B cell (primary cell): ENCODE measurements around the gene EXOC6B. TPM values are rescaled to one million over a fixed set of nuclear protein-coding genes. Genes with fewer than 3 reads are reported as not detected.
"Not testable (repeated sequence)": the region's sequence is repeated elsewhere in the genome, so short reads cannot be mapped to it uniquely, and the experiment has no call there.

ENCODE experiments used
- ATAC-seq: fragments of 200-7000 bp; cut with Tn5 transposase; one replicate; pipeline ENCODE4 v1.10.0; 2021; ENCODE audit warnings: low read depth, mild to moderate bottlenecking, moderate number of reproducible peaks, moderate library complexity
- CTCF ChIA-PET: fragments of 350-600 bp; sonication (Branson Sonifier 250); formaldehyde crosslinking; loops from one replicate; lab custom pipeline; 2021; ENCODE audit warnings: antibody characterized with exemption, inconsistent platforms; lab: Charles Lee
- POLR2A ChIA-PET: fragments of 350-600 bp; sonication (Branson Sonifier 250); formaldehyde crosslinking; loops from one replicate; lab custom pipeline; 2021; ENCODE audit warnings: antibody characterized with exemption; lab: Charles Lee
- DNase-seq: peaks from one replicate; pipeline ENCODE4 v3.0.0; 2013
- H2AFZ ChIP-seq: 2 replicates; pipeline ENCODE4 v1.6.1; 2012; ENCODE audit warnings: mild to moderate bottlenecking, low read depth, low read length; ENCODE audit not compliant: insufficient read depth, poor library complexity, severe bottlenecking
- H3K27ac ChIP-seq, 2 donors: 1 replicate in 1 of 2; 2 replicates in 1 of 2; pipeline ENCODE4 v1.5.1; 2012 to 2013; ENCODE audit warnings: low read length in 2 of 2, mild to moderate bottlenecking in 2 of 2, moderate library complexity in 1 of 2
- H3K27me3 ChIP-seq, 4 experiments: fragments of 200-600 bp in 1 of 4; sonication (generic) in 1 of 4; replicated peaks in 1 of 4; 1 replicate in 2 of 4; 2 replicates in 2 of 4; pipeline versions ENCODE4 v1.6.1 to v1.7.0; 2013 to 2016; ENCODE audit warnings: low read length in 3 of 4, mild to moderate bottlenecking in 2 of 4, mixed read lengths in 1 of 4, moderate library complexity in 1 of 4; ENCODE audit not compliant: insufficient read depth in 4 of 4, control insufficient read depth in 3 of 4; ENCODE audit errors: control extremely low read depth in 1 of 4
- H3K36me3 ChIP-seq, 2 experiments: replicated peaks in 1 of 2; 1 replicate in 1 of 2; 2 replicates in 1 of 2; pipeline versions ENCODE4 v1.6.1 to v1.7.1; 2013; ENCODE audit warnings: low read length in 1 of 2; ENCODE audit not compliant: insufficient read depth in 2 of 2, control insufficient read depth in 1 of 2; ENCODE audit errors: control extremely low read depth in 1 of 2, extremely low read depth in 1 of 2
- H3K4me1 ChIP-seq, 2 donors: fragments of 200-600 bp in 1 of 2; sonication (generic) in 1 of 2; 1 replicate in 1 of 2; 2 replicates in 1 of 2; pipeline versions ENCODE4 v1.5.1 to v1.6.1; 2013 to 2017; ENCODE audit warnings: low read length in 2 of 2; ENCODE audit not compliant: control insufficient read depth in 2 of 2, insufficient read depth in 2 of 2
- H3K4me2 ChIP-seq: replicated peaks from 2 replicates; pipeline ENCODE3; 2012; ENCODE audit warnings: mild to moderate bottlenecking, low read depth, low read length; ENCODE audit not compliant: poor library complexity, severe bottlenecking
- H3K4me3 ChIP-seq, 5 experiments: fragments of 200-600 bp in 1 of 5; sonication (generic) in 1 of 5; 1 replicate in 3 of 5; 2 replicates in 2 of 5; pipeline versions ENCODE4 v1.5.1 to v1.7.0; 2011 to 2016; ENCODE audit warnings: low read length in 4 of 5, mild to moderate bottlenecking in 4 of 5, low read depth in 2 of 5, control low read depth in 1 of 5, moderate library complexity in 1 of 5; ENCODE audit not compliant: insufficient read depth in 1 of 5; ENCODE audit errors: control extremely low read depth in 1 of 5, extremely low read depth in 1 of 5
- H3K79me2 ChIP-seq: fragments of 200-600 bp; sonication (generic); one replicate; pipeline ENCODE4 v1.6.0; 2016; ENCODE audit warnings: low read length; ENCODE audit not compliant: control insufficient read depth, insufficient read depth
- H3K9ac ChIP-seq: fragments of 200-600 bp; sonication (generic); 2 replicates; pipeline ENCODE4 v1.6.1; 2017; ENCODE audit warnings: mild to moderate bottlenecking, low read length, moderate library complexity
- H3K9me3 ChIP-seq, 3 donors: one replicate each; pipeline versions ENCODE4 v1.6.1 to v1.7.1; 2013; ENCODE audit warnings: low read length in 2 of 3; ENCODE audit not compliant: control insufficient read depth in 2 of 3, insufficient read depth in 1 of 3; ENCODE audit errors: control extremely low read depth in 1 of 3
- H4K20me1 ChIP-seq: 2 replicates; pipeline ENCODE4 v1.6.0; 2012; ENCODE audit warnings: mild to moderate bottlenecking, low read length; ENCODE audit not compliant: insufficient read depth, control insufficient read depth, poor library complexity, severe bottlenecking
- H3K27ac Mint-ChIP-seq: one replicate; pipeline ENCODE4 v1.8.0; 2021; ENCODE audit warnings: mixed read lengths
- H3K27me3 Mint-ChIP-seq: one replicate; pipeline ENCODE4 v1.8.0; 2021; ENCODE audit warnings: mixed read lengths
- H3K4me1 Mint-ChIP-seq: one replicate; pipeline ENCODE4 v1.8.0; 2021; ENCODE audit warnings: mixed read lengths
- H3K4me3 Mint-ChIP-seq: one replicate; pipeline ENCODE4 v1.8.0; 2021; ENCODE audit warnings: mixed read lengths
- H3K9me3 Mint-ChIP-seq: one replicate; pipeline ENCODE4 v1.8.0; 2022; ENCODE audit warnings: mixed read lengths; ENCODE audit not compliant: insufficient read depth
- EZH2 ChIP-seq: IDR thresholded peaks from 2 replicates; pipeline ENCODE4 v1.6.1; 2012; ENCODE audit warnings: borderline replicate concordance, low read depth, mild to moderate bottlenecking, moderate library complexity, low read length; ENCODE audit not compliant: insufficient read depth, poor library complexity, severe bottlenecking
- WGBS: methylation state at CpG from one replicate; pipeline ENCODE4 v1.1.5; 2013; ENCODE audit warnings: missing lambda C conversion rate; ENCODE audit not compliant: insufficient coverage; 5-methylcytosine and 5-hydroxymethylcytosine counted together
- intact Hi-C: fragments of 100-400 bp; cut with micrococcal nuclease; formaldehyde crosslinking; loops from one replicate; pipeline ENCODE4 v1.10.0; 2022
- polyA plus RNA-seq: library from polyadenylated mRNA; depleted of rRNA; stranded (reverse); fragments of >200 nt; gene quantifications from 2 replicates; pipeline ENCODE4 v1.2.3, GENCODE V29; 2012
- total RNA-seq, 2 donors: library from RNA; stranded (reverse); fragments of 120-200 nt in 1 of 2; gene quantifications; 1 replicate in 1 of 2; 2 replicates in 1 of 2; pipeline versions ENCODE4 v1.2.3 to v1.2.4, GENCODE V29; 2013 to 2022
- TF ChIP-seq, protein P1 (sequence below): fragments of 200-600 bp; IDR thresholded peaks from one replicate; pipeline ENCODE4 v1.8.0; 2022; ENCODE audit warnings: antibody characterized with exemption, mild to moderate bottlenecking

The EXOC6B gene
- total and polyA plus RNA-seq, 2 donors (not counting 1 experiment from before 2014, with no cell fraction given): 4.8 to 22.6 TPM

GRCh38 chr2:72561621-72562318 lies 264.1 kb downstream of the EXOC6B start:
- Histone ChIP-seq H3K9ac (no peak overlapping the region), H3K4me1 (no peaks in the 10 kb centered on the region), H4K20me1 (no peaks in the 10 kb centered on the region), H3K9me3 (no peaks in the 10 kb centered on the region), H2AFZ (no peak overlapping the region), H3K79me2 (no peaks in the 10 kb centered on the region), H3K36me3 (no peaks in the 10 kb centered on the region), H3K27me3 (no peaks in the 10 kb centered on the region), H3K4me3 (no peak overlapping the region), H3K4me2 (no peak overlapping the region), H3K27ac (no peak overlapping the region)
- ChIA-PET POLR2A (no interaction called here), CTCF (interaction anchor here (1.0 kb wide), 1 partner anchor 19 kb away, joined by 3 read pairs; no protein-coding TSS in a partner anchor)
- TF ChIP-seq, protein P1, sequence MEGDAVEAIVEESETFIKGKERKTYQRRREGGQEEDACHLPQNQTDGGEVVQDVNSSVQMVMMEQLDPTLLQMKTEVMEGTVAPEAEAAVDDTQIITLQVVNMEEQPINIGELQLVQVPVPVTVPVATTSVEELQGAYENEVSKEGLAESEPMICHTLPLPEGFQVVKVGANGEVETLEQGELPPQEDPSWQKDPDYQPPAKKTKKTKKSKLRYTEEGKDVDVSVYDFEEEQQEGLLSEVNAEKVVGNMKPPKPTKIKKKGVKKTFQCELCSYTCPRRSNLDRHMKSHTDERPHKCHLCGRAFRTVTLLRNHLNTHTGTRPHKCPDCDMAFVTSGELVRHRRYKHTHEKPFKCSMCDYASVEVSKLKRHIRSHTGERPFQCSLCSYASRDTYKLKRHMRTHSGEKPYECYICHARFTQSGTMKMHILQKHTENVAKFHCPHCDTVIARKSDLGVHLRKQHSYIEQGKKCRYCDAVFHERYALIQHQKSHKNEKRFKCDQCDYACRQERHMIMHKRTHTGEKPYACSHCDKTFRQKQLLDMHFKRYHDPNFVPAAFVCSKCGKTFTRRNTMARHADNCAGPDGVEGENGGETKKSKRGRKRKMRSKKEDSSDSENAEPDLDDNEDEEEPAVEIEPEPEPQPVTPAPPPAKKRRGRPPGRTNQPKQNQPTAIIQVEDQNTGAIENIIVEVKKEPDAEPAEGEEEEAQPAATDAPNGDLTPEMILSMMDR: no peak
- TF ChIP-seq EZH2: no peak
- Mint-ChIP-seq H3K4me1 (no peaks in the 10 kb centered on the region), H3K4me3 (no peak overlapping the region), H3K27ac (no peak overlapping the region), H3K9me3 (no peaks in the 10 kb centered on the region), H3K27me3 (no peaks in the 10 kb centered on the region)
- WGBS: no CpG with 5 or more reads among the region's 4 CpGs
- intact Hi-C loops: no loop called here
- DNase-seq (no peak), ATAC-seq (no peak)

DNA sequence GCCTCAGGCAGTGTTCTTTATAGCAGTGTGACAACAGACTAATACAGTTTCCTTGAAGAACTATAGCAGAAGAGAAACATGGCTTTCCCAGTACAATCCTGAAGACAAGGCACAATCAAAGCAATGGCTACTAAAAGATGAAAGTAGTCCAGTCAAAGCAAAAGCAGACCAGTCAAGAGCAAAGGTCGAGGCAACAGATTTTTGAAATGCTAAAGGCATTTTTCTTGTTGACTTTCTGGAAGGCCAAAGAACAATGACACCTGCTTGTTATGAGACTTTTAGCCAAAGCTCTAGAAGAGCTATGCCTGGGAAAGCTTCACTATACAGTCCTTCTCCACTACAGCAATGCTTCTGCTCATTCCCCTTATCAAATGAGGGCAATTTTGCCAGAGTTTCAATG lies 269.9 kb downstream of the EXOC6B start:
- 91% methylated on average over 1 of the region's 1 CpG for WGBS
- H3K9ac ChIP-seq: no peak overlapping the region
- no peak for ATAC-seq
- Mint-ChIP-seq H3K4me3 (no peak overlapping the region), H3K27ac (no peak overlapping the region), H3K27me3 (no peaks in the 10 kb centered on the region), H3K4me1 (no peaks in the 10 kb centered on the region), H3K9me3 (no peaks in the 10 kb centered on the region)
- no peak overlapping the region for H3K4me3 ChIP-seq
- no peak overlapping the region for H3K4me2 ChIP-seq
- no peak for TF ChIP-seq EZH2
- TF ChIP-seq, protein P1: no peak
- DNase-seq: no peak
- no peak overlapping the region for H2AFZ ChIP-seq
- ChIA-PET POLR2A (no interaction called here), CTCF (no interaction called here)
- H3K27me3 ChIP-seq: no peaks in the 10 kb centered on the region
- H3K27ac ChIP-seq: no peak overlapping the region
- no peaks in the 10 kb centered on the region for H4K20me1 ChIP-seq
- H3K79me2 ChIP-seq: no peaks in the 10 kb centered on the region
- H3K4me1 ChIP-seq: no peaks in the 10 kb centered on the region
- intact Hi-C loops: no loop called here
- no peaks in the 10 kb centered on the region for H3K36me3 ChIP-seq
- peaks cover 2 to 5% (median 2%) of the 10 kb centered on the region in 3 donors for H3K9me3 ChIP-seq

DNA sequence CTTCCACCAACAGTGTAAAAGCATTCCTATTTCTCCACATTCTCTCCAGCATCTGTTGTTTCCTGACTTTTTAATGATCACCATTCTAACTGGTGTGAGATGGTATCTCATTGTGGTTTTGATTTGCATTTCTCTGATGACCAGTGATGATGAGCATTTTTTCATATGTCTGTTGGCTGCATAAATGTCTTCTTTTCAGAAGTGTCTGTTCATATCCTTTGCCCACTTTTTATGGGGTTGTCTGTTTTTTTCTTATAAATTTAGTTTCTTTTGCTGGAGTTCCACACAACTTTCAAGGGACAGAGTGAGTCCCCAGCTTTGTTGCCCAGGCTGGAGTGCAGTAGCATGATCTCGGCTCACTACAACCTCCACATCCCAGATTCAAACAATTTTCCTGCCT lies 270.5 kb downstream of the EXOC6B start:
- CTCF ChIA-PET, POLR2A ChIA-PET, H3K4me3 Mint-ChIP-seq: not testable (repeated sequence)

More for the DNA sequence above, 270.5 kb downstream of the EXOC6B start:
- H3K9me3 Mint-ChIP-seq, H3K4me1 Mint-ChIP-seq, intact Hi-C loops, H3K27ac ChIP-seq, H3K4me2 ChIP-seq, H3K9me3 ChIP-seq, ATAC-seq, H3K9ac ChIP-seq, H3K4me3 ChIP-seq, H2AFZ ChIP-seq, H3K27ac Mint-ChIP-seq, H3K4me1 ChIP-seq, H3K79me2 ChIP-seq, H4K20me1 ChIP-seq, DNase-seq, H3K27me3 ChIP-seq, H3K27me3 Mint-ChIP-seq, H3K36me3 ChIP-seq: not testable (repeated sequence)
- 83% methylated on average over 1 of the region's 1 CpG for WGBS
